HCT116 (cell line): ENCODE data around the gene NUP210. TPM values are rescaled to one million over a fixed set of nuclear protein-coding genes. Genes with fewer than 3 reads are reported as not detected.
"Not testable (repeated sequence)": the region's sequence is repeated elsewhere in the genome, so short reads cannot be mapped to it uniquely, and the experiment has no call there.

Experiments used
- ATAC-seq: fragments of 200-7000 bp; cut with Tn5 transposase; 2 replicates; pipeline ENCODE4 v1.9.1; 2020; ENCODE audit warnings: mild to moderate bottlenecking, moderate library complexity
- BruUV-seq: library from RNA; stranded (reverse); fragments of 400-500 nt; replicated peaks from 2 replicates; lab custom pipeline; 2021; lab: Mats Ljungman, UMichigan
- CTCF ChIA-PET: fragments of 300-600 bp; sonication (Branson Sonifier 250); formaldehyde crosslinking; loops from one replicate; lab custom pipeline; 2021; ENCODE audit warnings: antibody characterized with exemption; lab: Charles Lee
- POLR2A ChIA-PET: fragments of 300-600, 350-600 bp; sonication (Branson Sonifier 250); formaldehyde crosslinking; loops from one replicate; lab custom pipeline; 2021; ENCODE audit warnings: antibody characterized with exemption; lab: Charles Lee
- RAD21 ChIA-PET, 2 experiments: fragments of 300-600 bp; sonication (Branson Sonifier 250); formaldehyde crosslinking; loops; one replicate each; lab custom pipeline; 2023; ENCODE audit warnings: low total read pairs in 2 of 2; ENCODE audit not compliant: uncharacterized antibody in 2 of 2, unreplicated experiment in 2 of 2, low non-redundant PET in 1 of 2; lab: Charles Lee
- DNase-seq: peaks from one replicate; pipeline ENCODE4 v3.0.0-alpha.2; 2010; ENCODE audit warnings: low read depth, low spot score
- H2AFZ ChIP-seq: fragments of 200-600 bp; shearing (Covaris generic), sonication (generic); 2 replicates; pipeline ENCODE4 v1.6.1; 2017; ENCODE audit warnings: low read depth, mixed run types, mixed read lengths, antibody characterized with exemption, low read length; ENCODE audit not compliant: poor library complexity, severe bottlenecking
- H3K27ac ChIP-seq: 2 replicates; pipeline ENCODE4 v1.5.1; 2012; ENCODE audit warnings: low read depth, low read length
- H3K27me3 ChIP-seq: fragments of 200-600 bp; sonication (generic); 2 replicates; pipeline ENCODE4 v1.6.1; 2016; ENCODE audit warnings: mixed run types, low read length, mixed read lengths; ENCODE audit not compliant: insufficient read depth
- H3K36me3 ChIP-seq, 2 experiments: fragments of 200-500 bp in 1 of 2; fragments of 200-600 bp in 1 of 2; sonication (Bioruptor generic) in 1 of 2; sonication (generic) in 1 of 2; 2 replicates each; pipeline versions ENCODE4 v1.5.1 to v1.6.1; 2014 to 2016; ENCODE audit warnings: low read length in 2 of 2, inconsistent platforms in 1 of 2, mixed read lengths in 1 of 2, mixed run types in 1 of 2; ENCODE audit not compliant: insufficient read depth in 2 of 2, control insufficient read depth in 1 of 2
- H3K4me1 ChIP-seq, 2 experiments: fragments of 200-600 bp in 1 of 2; sonication (generic) in 1 of 2; 2 replicates each; pipeline versions ENCODE4 v1.5.1 to v1.6.1; 2012 to 2017; ENCODE audit warnings: low read length in 2 of 2, inconsistent platforms in 1 of 2, mild to moderate bottlenecking in 1 of 2, mixed read lengths in 1 of 2, mixed run types in 1 of 2, moderate library complexity in 1 of 2; ENCODE audit not compliant: insufficient read depth in 2 of 2, control insufficient read depth in 1 of 2
- H3K4me2 ChIP-seq: fragments of 200-600 bp; sonication (generic); 2 replicates; pipeline ENCODE4 v1.6.1; 2017; ENCODE audit warnings: mixed run types, low read length, mixed read lengths
- H3K4me3 ChIP-seq, 2 experiments: fragments of 200-600 bp in 1 of 2; sonication (generic) in 1 of 2; replicated peaks in 1 of 2; 2 replicates each; pipeline ENCODE4 v1.5.1; 2011 to 2016; ENCODE audit warnings: low read length in 2 of 2, control low read depth in 1 of 2, low read depth in 1 of 2, mild to moderate bottlenecking in 1 of 2, mixed read lengths in 1 of 2, mixed run types in 1 of 2
- H3K79me2 ChIP-seq: fragments of 200-600 bp; sonication (generic); 2 replicates; pipeline ENCODE4 v1.6.1; 2017; ENCODE audit warnings: mild to moderate bottlenecking, mixed run types, low read length, moderate library complexity, mixed read lengths; ENCODE audit not compliant: insufficient read depth
- H3K9ac ChIP-seq: fragments of 200-600 bp; sonication (generic); 2 replicates; pipeline ENCODE4 v1.6.1; 2016; ENCODE audit warnings: low read length, mixed read lengths
- H3K9me2 ChIP-seq: fragments of 200-600 bp; sonication (generic), shearing (Covaris generic); 2 replicates; pipeline ENCODE4 v1.6.1; 2017; ENCODE audit warnings: mixed run types, mild to moderate bottlenecking, moderate library complexity; ENCODE audit not compliant: insufficient read depth
- H3K9me3 ChIP-seq, 2 experiments: fragments of 200-500 bp in 1 of 2; fragments of 200-600 bp in 1 of 2; sonication (Bioruptor generic) in 1 of 2; sonication (generic) in 1 of 2; 2 replicates each; pipeline ENCODE4 v1.6.1; 2014 to 2017; ENCODE audit warnings: low read length in 2 of 2, mixed read lengths in 2 of 2, inconsistent platforms in 1 of 2, low read depth in 1 of 2, mild to moderate bottlenecking in 1 of 2, mixed run types in 1 of 2, moderate library complexity in 1 of 2; ENCODE audit not compliant: control insufficient read depth in 1 of 2, insufficient read depth in 1 of 2
- H4K20me1 ChIP-seq: fragments of 200-600 bp; sonication (generic), shearing (Covaris generic); 2 replicates; pipeline ENCODE4 v1.6.1; 2017; ENCODE audit warnings: mixed run types, mild to moderate bottlenecking, moderate library complexity; ENCODE audit not compliant: insufficient read depth
- ATF3 ChIP-seq: IDR thresholded peaks from 2 replicates; pipeline ENCODE4 v1.6.1; 2012
- EGR1 ChIP-seq: IDR thresholded peaks from 2 replicates; pipeline ENCODE4 v1.6.1; 2012; ENCODE audit warnings: low read depth
- EZH2phosphoT487 ChIP-seq: fragments of 200-600 bp; IDR thresholded peaks from 2 replicates; pipeline ENCODE4 v1.6.1; 2018; ENCODE audit warnings: antibody characterized with exemption, borderline replicate concordance
- FOSL1 ChIP-seq: IDR thresholded peaks from 2 replicates; pipeline ENCODE4 v1.6.1; 2012; ENCODE audit warnings: low read depth
- POLR2A ChIP-seq: IDR thresholded peaks from 2 replicates; pipeline ENCODE4 v1.7.0; 2011; ENCODE audit warnings: borderline replicate concordance; ENCODE audit not compliant: insufficient read depth, insufficient read length; ENCODE audit errors: extremely low read depth
- REST ChIP-seq: IDR thresholded peaks from 2 replicates; pipeline ENCODE4 v1.6.1; 2012; ENCODE audit warnings: low read depth
- SIN3A ChIP-seq: IDR thresholded peaks from 2 replicates; pipeline ENCODE4 v1.6.1; 2012; ENCODE audit warnings: low read depth
- SP1 ChIP-seq: IDR thresholded peaks from 2 replicates; pipeline ENCODE4 v1.6.1; 2012; ENCODE audit warnings: low read depth
- TCF7L2 ChIP-seq: IDR thresholded peaks from 2 replicates; pipeline ENCODE4 v1.7.0; 2011; ENCODE audit warnings: borderline replicate concordance, inconsistent platforms; ENCODE audit not compliant: insufficient read depth, insufficient read length; ENCODE audit errors: extremely low read depth
- YY1 ChIP-seq: IDR thresholded peaks from 2 replicates; pipeline ENCODE4 v1.6.1; 2011; ENCODE audit warnings: low read length, low read depth, moderate library complexity, mild to moderate bottlenecking; ENCODE audit not compliant: insufficient replicate concordance; ENCODE audit errors: extremely low read depth
- ZBTB33 ChIP-seq: IDR thresholded peaks from 2 replicates; pipeline ENCODE4 v1.6.1; 2011; ENCODE audit warnings: mild to moderate bottlenecking, low read length, moderate library complexity; ENCODE audit not compliant: insufficient replicate concordance; ENCODE audit errors: extremely low read depth
- ZFX ChIP-seq: fragments of 450-650 bp; IDR thresholded peaks from 2 replicates; pipeline ENCODE4 v1.6.1; 2017
- intact Hi-C: fragments of 100-400 bp; cut with micrococcal nuclease; formaldehyde crosslinking; loops from 2 replicates; pipeline ENCODE4 v1.10.0; 2022
- total RNA-seq: library from RNA; stranded (reverse); gene quantifications from one replicate; pipeline ENCODE4 v1.2.1, GENCODE V29; 2021; ENCODE audit not compliant: unreplicated experiment

The NUP210 gene
- total RNA-seq, 1 experiment from 2014 or later, result 74.9 TPM

GRCh38 chr3:13440204-13440817 lies 20.2 kb upstream of the NUP210 start:
- ChIA-PET CTCF (no interaction called here), RAD21 (no interaction called here)
- Histone ChIP-seq H3K9me3 (no peaks in the 10 kb centered on the region), H4K20me1 (no peaks in the 10 kb centered on the region)
- TF ChIP-seq SP1, result no peak
- no peak for TF ChIP-seq ZFX
- TF ChIP-seq POLR2A, result no peak
- no peak for TF ChIP-seq REST
- no peak for TF ChIP-seq EGR1
- no peak for TF ChIP-seq SIN3A
- no peak for TF ChIP-seq ZBTB33
- no peak for TF ChIP-seq YY1
- no peak for TF ChIP-seq FOSL1
- no peak for TF ChIP-seq ATF3
- TF ChIP-seq TCF7L2, result no peak
- no peak for TF ChIP-seq EZH2phosphoT487
- TF ChIP-seq, all 23 proteins: peak for 0
- H3K36me3 ChIP-seq, result no peaks in the 10 kb centered on the region
- no TSS peak for BruUV-seq
- POLR2A ChIA-PET, result no interaction called here
- H3K9ac ChIP-seq, result no peak overlapping the region
- H3K9me2 ChIP-seq, result no peaks in the 10 kb centered on the region
- ATAC-seq (no peak), DNase-seq (no peak)
- no peaks in the 10 kb centered on the region for H3K27me3 ChIP-seq
- intact Hi-C loops, result no loop called here
- no peak overlapping the region for H2AFZ ChIP-seq
- H3K4me3 ChIP-seq, result no peak overlapping the region
- no peaks in the 10 kb centered on the region for H3K79me2 ChIP-seq
- H3K4me2 ChIP-seq, result no peak overlapping the region
- no peaks in the 10 kb centered on the region for H3K4me1 ChIP-seq
- H3K27ac ChIP-seq, result no peak overlapping the region

GRCh38 chr3:13436213-13436612 lies 16.1 kb upstream of the NUP210 start:
- ATAC-seq, H3K36me3 ChIP-seq, H3K79me2 ChIP-seq, POLR2A ChIA-PET, DNase-seq, CTCF ChIA-PET, H4K20me1 ChIP-seq, H3K4me1 ChIP-seq, H2AFZ ChIP-seq, H3K27ac ChIP-seq, H3K27me3 ChIP-seq, H3K9me2 ChIP-seq, BruUV-seq, H3K9me3 ChIP-seq, H3K9ac ChIP-seq, intact Hi-C loops, H3K4me2 ChIP-seq, RAD21 ChIA-PET, H3K4me3 ChIP-seq: not testable (repeated sequence)
